Transverse colon (tissue), 4 donors: Measurements from ENCODE around the gene CEP290. TPM values are rescaled to one million over a fixed set of nuclear protein-coding genes. Genes with fewer than 3 reads are reported as not detected.
"Not testable (repeated sequence)": the region's sequence is repeated elsewhere in the genome, so short reads cannot be mapped to it uniquely, and the experiment has no call there.

Experiments
- DNase-seq: peaks from one replicate; pipeline ENCODE4 v3.0.0-alpha.2; 2019
- H3K27ac ChIP-seq, 4 donors: fragments of 200-600 bp; sonication (generic); 2 replicates each; pipeline ENCODE4 v1.5.1; 2016 to 2018; ENCODE audit warnings: inconsistent platforms in 4 of 4
- H3K27me3 ChIP-seq: fragments of 200-600 bp; sonication (generic); 2 replicates; pipeline ENCODE4 v1.5.1; 2017; ENCODE audit warnings: inconsistent platforms
- H3K36me3 ChIP-seq, 4 donors: fragments of 200-600 bp; sonication (generic); 2 replicates each; pipeline ENCODE4 v1.5.1; 2017 to 2019; ENCODE audit warnings: inconsistent platforms in 4 of 4
- H3K4me1 ChIP-seq, 4 donors: fragments of 200-600 bp; sonication (generic); 2 replicates each; pipeline ENCODE4 v1.5.1; 2017 to 2020; ENCODE audit warnings: inconsistent platforms in 4 of 4
- H3K4me3 ChIP-seq, 4 donors: fragments of 200-600 bp; sonication (generic); 1 replicate in 1 of 4; 2 replicates in 3 of 4; pipeline versions ENCODE4 v1.5.1 to v1.6.1; 2017 to 2019; ENCODE audit warnings: inconsistent platforms in 4 of 4
- H3K9me3 ChIP-seq, 2 donors: fragments of 200-600 bp; sonication (generic); 2 replicates each; pipeline ENCODE4 v1.5.1; 2017 to 2019; ENCODE audit warnings: inconsistent platforms in 2 of 2
- CTCF ChIP-seq, 5 experiments: fragments of 200-600 bp in 3 of 5; fragments of 450-650 bp in 2 of 5; sonication (generic) in 3 of 5; IDR thresholded peaks; 1 replicate in 2 of 5; 2 replicates in 3 of 5; pipeline ENCODE4 v1.5.1; 2016 to 2017; ENCODE audit warnings: antibody characterized with exemption in 5 of 5, inconsistent platforms in 3 of 5, mild to moderate bottlenecking in 2 of 5, moderate library complexity in 1 of 5
- EP300 ChIP-seq: sonication (generic); formaldehyde crosslinking; IDR thresholded peaks from one replicate; pipeline ENCODE4 v1.6.1; 2017; ENCODE audit warnings: antibody characterized with exemption, low read depth
- POLR2A ChIP-seq: fragments of 450-650 bp; IDR thresholded peaks from one replicate; pipeline ENCODE4 v1.6.1; 2016; ENCODE audit warnings: antibody characterized with exemption, mild to moderate bottlenecking, moderate library complexity
- POLR2AphosphoS5 ChIP-seq, 3 donors: sonication (generic); formaldehyde crosslinking; IDR thresholded peaks; one replicate each; pipeline ENCODE4 v1.6.1; 2016; ENCODE audit warnings: antibody characterized with exemption in 3 of 3
- WGBS, 2 donors: methylation state at CpG; one replicate each; pipeline ENCODE4 v1.1.5; 2018; ENCODE audit warnings: low coverage in 1 of 2; 5-methylcytosine and 5-hydroxymethylcytosine counted together
- in situ Hi-C, 4 donors: fragments of 200-750 bp; cut with MboI; loops; one replicate each; pipeline versions ENCODE4 v1.15.0 to v1.15.1; 2017; ENCODE audit warnings: low sequenced_read_pairs in 3 of 4, low pct_ligation_motif_present in 1 of 4, low pct_unique_long_range_greater_than_20kb in 1 of 4
- intact Hi-C: fragments of 100-400 bp; cut with DNase I; formaldehyde crosslinking; loops from one replicate; pipeline ENCODE4 v1.15.1; 2023; ENCODE audit warnings: low total_unique reads
- total RNA-seq, 4 donors: library from RNA; depleted of rRNA; stranded (reverse); fragments of >200 nt; gene quantifications; one replicate each; pipeline ENCODE4 v1.1.0, GENCODE V29; 2016

CEP290 gene
- total RNA-seq, 4 donors from 2014 or later: 15.1 to 44.9 (median 18.8) TPM

- peak; percentile 91 for DNase-seq
- no peaks in the 10 kb centered on the region for H3K9me3 ChIP-seq
- H3K36me3 ChIP-seq: no peaks in the 10 kb centered on the region
- no peaks in the 10 kb centered on the region for H3K27me3 ChIP-seq
- in situ Hi-C loops (no loop called here), intact Hi-C loops (no loop called here)
- peaks cover 11 to 25% (median 17%) of the 10 kb centered on the region in 4 donors for H3K4me1 ChIP-seq
- H3K4me3 ChIP-seq: peak overlapping the region; percentile 71 to 77 (median 74)
- WGBS, 2 donors: 1% methylated on average over 15 to 54 of the region's 54 CpGs
- H3K27ac ChIP-seq: peak overlapping the region; percentile 84 to 90 (median 86)
- no peak for TF ChIP-seq CTCF (IDR thresholded peaks at IDR 0.05)
- TF ChIP-seq POLR2A: peak; percentile 82
- TF ChIP-seq POLR2AphosphoS5 (IDR thresholded peaks at IDR 0.05): peak; percentile 91 to 96 (median 94)
- no peak for TF ChIP-seq EP300
Measured at GRCh38 chr12:88035271-88035906, 106.5 kb downstream of the CEP290 start.

- H3K27ac ChIP-seq, H3K9me3 ChIP-seq, H3K27me3 ChIP-seq, H3K4me3 ChIP-seq, DNase-seq, H3K36me3 ChIP-seq, in situ Hi-C loops, H3K4me1 ChIP-seq, intact Hi-C loops: not testable (repeated sequence)
- 90% methylated on average over 3 of the region's 3 CpGs; no CpG with 5 or more reads in 1 of the 2 donors for WGBS, 2 donors
Measured at GRCh38 chr12:88031161-88031560, 110.7 kb downstream of the CEP290 start.

GRCh38 chr12:88029093-88029665 lies 112.7 kb downstream of the CEP290 start, which contains the start of gene C12orf50:
Gene C12orf50, minus strand, starts transcription at chr12:88029401. Its CDS starts 2,439 bp downstream, at chr12:88026962.
- no peak for DNase-seq

GRCh38 chr12:88026196-88026595 lies 115.7 kb downstream of the CEP290 start:
- 82 to 100% methylated on average over 1 of the region's 1 CpG for WGBS, 2 donors
- Histone ChIP-seq H3K4me3 (no peak overlapping the region), H3K27ac (no peak overlapping the region), H3K27me3 (no peaks in the 10 kb centered on the region), H3K36me3 (no peaks in the 10 kb centered on the region), H3K9me3 (no peaks in the 10 kb centered on the region), H3K4me1 (no peaks in the 10 kb centered on the region)
- no peak for DNase-seq
- in situ Hi-C loops: no loop called here
- TF ChIP-seq POLR2A (no peak), POLR2AphosphoS5 (IDR thresholded peaks at IDR 0.05) (no peak), CTCF (IDR thresholded peaks at IDR 0.05) (no peak), EP300 (no peak)
- intact Hi-C loops: no loop called here

More at GRCh38 chr12:88029093-88029665, 112.7 kb downstream of the CEP290 start, which contains the start of gene C12orf50:
- Histone ChIP-seq H3K27me3 (no peaks in the 10 kb centered on the region), H3K27ac (no peak within 1 kb of the TSS), H3K4me1 (no peaks in the 10 kb centered on the region), H3K36me3 (no peaks in the 10 kb centered on the region), H3K4me3 (no peak within 1 kb of the TSS), H3K9me3 (no peaks in the 10 kb centered on the region)
- TF ChIP-seq EP300: no peak
- intact Hi-C loops: no loop called here
- WGBS, 2 donors: 44 to 67% methylated on average over 2 to 3 of the region's 3 CpGs
- in situ Hi-C loops: no loop called here

- 60 to 75% methylated on average over 1 to 3 of the region's 3 CpGs for WGBS, 2 donors
- Histone ChIP-seq H3K36me3 (no peaks in the 10 kb centered on the region), H3K4me1 (no peaks in the 10 kb centered on the region), H3K9me3 (no peaks in the 10 kb centered on the region), H3K27ac (no peak overlapping the region), H3K4me3 (no peak overlapping the region), H3K27me3 (no peaks in the 10 kb centered on the region)
- intact Hi-C loops: no loop called here
- no peak for DNase-seq
- no peak for TF ChIP-seq POLR2A
- no peak for TF ChIP-seq EP300
- TF ChIP-seq POLR2AphosphoS5 (IDR thresholded peaks at IDR 0.05): no peak
- TF ChIP-seq CTCF (IDR thresholded peaks at IDR 0.05): no peak
- in situ Hi-C loops: no loop called here
Measured at GRCh38 chr12:88017964-88018363, 123.9 kb downstream of the CEP290 start.
